ENCODE measurements around the gene ZNF423. TPM values are rescaled to one million over a fixed set of nuclear protein-coding genes. Genes with fewer than 3 reads are reported as not detected.

ZNF423 gene
- total RNA-seq, 3 donors from 2014 or later (not counting 1 experiment from before 2014, with no cell fraction given), result not detected

GRCh38 chr16:49776085-49776595 is 79.8 kb downstream of the ZNF423 start:
- Mint-ChIP-seq H3K27me3 (ENCODE audit: low read depth in 2 of 2) (no peaks in the 10 kb centered on the region), H3K9me3 (no peaks in the 10 kb centered on the region), H3K4me1 (no peaks in the 10 kb centered on the region), H3K27ac (no peak overlapping the region), H3K36me3 (no peaks in the 10 kb centered on the region), H3K4me3 (no peak overlapping the region)
- DNase-seq (no peak), ATAC-seq (no peak)
- no peak overlapping the region for H3K4me3 ChIP-seq (ENCODE audit: low read length)
- intact Hi-C loops (cut with micrococcal nuclease), result no loop called here
- no peaks in the 10 kb centered on the region for H3K27me3 ChIP-seq (ENCODE audit: control insufficient read depth, insufficient read depth, low read length)
- TF ChIP-seq CTCF (IDR thresholded peaks at IDR 0.05), result no peak
- no peaks in the 10 kb centered on the region for H3K9me3 ChIP-seq (ENCODE audit: control insufficient read depth, insufficient read depth, low read length)
- no peaks in the 10 kb centered on the region for H3K4me1 ChIP-seq (ENCODE audit: control insufficient read depth, insufficient read depth, low read length)
- H3K27ac ChIP-seq (ENCODE audit: low read length), result no peak overlapping the region
- WGBS (ENCODE audit: insufficient coverage), result 75% methylated on average over 16 of the region's 16 CpGs
- H3K36me3 ChIP-seq (ENCODE audit: control insufficient read depth, insufficient read depth, low read length), result no peaks in the 10 kb centered on the region

- H3K9me3 ChIP-seq (ENCODE audit: control insufficient read depth, insufficient read depth, low read length), result no peaks in the 10 kb centered on the region
- H3K4me1 Mint-ChIP-seq, result no peaks in the 10 kb centered on the region
- ATAC-seq, result no peak
- H3K4me3 Mint-ChIP-seq, result no peak overlapping the region
- H3K4me1 ChIP-seq (ENCODE audit: control insufficient read depth, insufficient read depth, low read length), result no peaks in the 10 kb centered on the region
- H3K27me3 Mint-ChIP-seq (ENCODE audit: low read depth in 2 of 2), result no peaks in the 10 kb centered on the region
- H3K27ac Mint-ChIP-seq, result no peak overlapping the region
- H3K27me3 ChIP-seq (ENCODE audit: control insufficient read depth, insufficient read depth, low read length), result no peaks in the 10 kb centered on the region
- DNase-seq, result no peak
- H3K27ac ChIP-seq (ENCODE audit: low read length), result no peak overlapping the region
- no peak overlapping the region for H3K4me3 ChIP-seq (ENCODE audit: low read length)
- WGBS (ENCODE audit: insufficient coverage), result 86% methylated on average over 4 of the region's 4 CpGs
- no peaks in the 10 kb centered on the region for H3K36me3 Mint-ChIP-seq
- H3K36me3 ChIP-seq (ENCODE audit: control insufficient read depth, insufficient read depth, low read length), result no peaks in the 10 kb centered on the region
- intact Hi-C loops (cut with micrococcal nuclease), result no loop called here
- no peaks in the 10 kb centered on the region for H3K9me3 Mint-ChIP-seq
- no peak for TF ChIP-seq CTCF (IDR thresholded peaks at IDR 0.05)
Measured at GRCh38 chr16:49775581-49775980, 80.3 kb downstream of the ZNF423 start.

- H3K36me3 ChIP-seq (ENCODE audit: control insufficient read depth, insufficient read depth, low read length), result no peaks in the 10 kb centered on the region
- no peak overlapping the region for H3K27ac ChIP-seq (ENCODE audit: low read length)
- H3K27me3 Mint-ChIP-seq (ENCODE audit: low read depth in 2 of 2), result no peaks in the 10 kb centered on the region
- intact Hi-C loops (cut with micrococcal nuclease), result no loop called here
- no peaks in the 10 kb centered on the region for H3K36me3 Mint-ChIP-seq
- H3K27me3 ChIP-seq (ENCODE audit: control insufficient read depth, insufficient read depth, low read length), result no peaks in the 10 kb centered on the region
- WGBS (ENCODE audit: insufficient coverage), result 84% methylated on average over 4 of the region's 4 CpGs
- H3K9me3 Mint-ChIP-seq, result no peaks in the 10 kb centered on the region
- no peak for TF ChIP-seq CTCF (IDR thresholded peaks at IDR 0.05)
- H3K4me3 ChIP-seq (ENCODE audit: low read length), result no peak overlapping the region
- H3K4me3 Mint-ChIP-seq, result no peak overlapping the region
- DNase-seq, result no peak
- no peak overlapping the region for H3K27ac Mint-ChIP-seq
- H3K9me3 ChIP-seq (ENCODE audit: control insufficient read depth, insufficient read depth, low read length), result no peaks in the 10 kb centered on the region
- no peaks in the 10 kb centered on the region for H3K4me1 Mint-ChIP-seq
- ATAC-seq, result no peak
- H3K4me1 ChIP-seq (ENCODE audit: control insufficient read depth, insufficient read depth, low read length), result no peaks in the 10 kb centered on the region
Measured at GRCh38 chr16:49775018-49775417, 80.9 kb downstream of the ZNF423 start.
